Trophoblast cell (in vitro differentiated cells and primary cell): ENCODE data around the gene PFDN1.

Source experiments
- DNase-seq, 2 donors: peaks; one replicate each; pipeline ENCODE4 v3.0.0-alpha.2; 2016
- H2AFZ ChIP-seq: 2 replicates; pipeline ENCODE4 v1.6.1; 2013; ENCODE audit warnings: low read length, moderate library complexity, mild to moderate bottlenecking; ENCODE audit not compliant: insufficient read depth, poor library complexity
- H2AK5ac ChIP-seq: 2 replicates; pipeline ENCODE4 v1.6.1; 2013; ENCODE audit warnings: mild to moderate bottlenecking, low read length
- H2BK120ac ChIP-seq: 2 replicates; pipeline ENCODE4 v1.6.1; 2013; ENCODE audit warnings: low read length, mild to moderate bottlenecking, moderate library complexity; ENCODE audit not compliant: insufficient read depth, poor library complexity
- H2BK12ac ChIP-seq: 2 replicates; pipeline ENCODE4 v1.6.1; 2013; ENCODE audit warnings: mild to moderate bottlenecking, low read length, moderate library complexity
- H2BK5ac ChIP-seq: 2 replicates; pipeline ENCODE4 v1.6.1; 2013; ENCODE audit warnings: low read length, low read depth, moderate library complexity, mild to moderate bottlenecking; ENCODE audit not compliant: poor library complexity
- H3K14ac ChIP-seq: 2 replicates; pipeline ENCODE4 v1.6.1; 2013; ENCODE audit warnings: mild to moderate bottlenecking, low read length
- H3K18ac ChIP-seq: 2 replicates; pipeline ENCODE4 v1.6.1; 2013; ENCODE audit warnings: mild to moderate bottlenecking, low read length
- H3K23ac ChIP-seq: 2 replicates; pipeline ENCODE4 v1.6.1; 2013; ENCODE audit warnings: low read length
- H3K27ac ChIP-seq: 2 replicates; pipeline ENCODE4 v1.5.1; 2013; ENCODE audit warnings: low read depth, mild to moderate bottlenecking, inconsistent platforms, low read length, moderate library complexity
- H3K27me3 ChIP-seq: 2 replicates; pipeline ENCODE4 v1.6.1; 2013; ENCODE audit warnings: inconsistent platforms, mild to moderate bottlenecking, low read length, moderate library complexity; ENCODE audit not compliant: insufficient read depth
- H3K36me3 ChIP-seq, 2 experiments: 1 replicate in 1 of 2; 2 replicates in 1 of 2; pipeline ENCODE4 v1.6.1; 2013; ENCODE audit warnings: low read length in 2 of 2, mild to moderate bottlenecking in 2 of 2, moderate library complexity in 1 of 2; ENCODE audit not compliant: insufficient read depth in 2 of 2, control insufficient read depth in 1 of 2
- H3K4ac ChIP-seq: 2 replicates; pipeline ENCODE4 v1.6.1; 2013; ENCODE audit warnings: low read depth, mild to moderate bottlenecking, low read length, moderate library complexity
- H3K4me1 ChIP-seq, 2 experiments: 1 replicate in 1 of 2; 2 replicates in 1 of 2; pipeline ENCODE4 v1.6.1; 2013; ENCODE audit warnings: low read length in 2 of 2, mild to moderate bottlenecking in 2 of 2, moderate library complexity in 1 of 2; ENCODE audit not compliant: insufficient read depth in 2 of 2, control insufficient read depth in 1 of 2
- H3K4me2 ChIP-seq: 2 replicates; pipeline ENCODE4 v1.6.1; 2013; ENCODE audit warnings: inconsistent platforms, mild to moderate bottlenecking, low read length, moderate library complexity
- H3K4me3 ChIP-seq: 2 replicates; pipeline ENCODE4 v1.5.1; 2013; ENCODE audit warnings: mild to moderate bottlenecking, low read depth, low read length, inconsistent platforms
- H3K79me1 ChIP-seq: one replicate; pipeline ENCODE4 v1.6.1; 2013; ENCODE audit warnings: low read length
- H3K79me2 ChIP-seq: 2 replicates; pipeline ENCODE4 v1.6.1; 2013; ENCODE audit warnings: low read length, mild to moderate bottlenecking; ENCODE audit not compliant: control insufficient read depth, insufficient read depth, poor library complexity
- H3K9ac ChIP-seq: 2 replicates; pipeline ENCODE4 v1.6.1; 2013; ENCODE audit warnings: mild to moderate bottlenecking, low read length
- H3K9me3 ChIP-seq: 2 replicates; pipeline ENCODE4 v1.6.1; 2013; ENCODE audit warnings: low read depth, mild to moderate bottlenecking, control low read depth, inconsistent platforms, low read length; ENCODE audit not compliant: insufficient read depth
- H4K12ac ChIP-seq: 2 replicates; pipeline ENCODE4 v1.6.1; 2013; ENCODE audit warnings: low read depth, mild to moderate bottlenecking, low read length, moderate library complexity
- H4K8ac ChIP-seq: 2 replicates; pipeline ENCODE4 v1.6.1; 2013; ENCODE audit warnings: low read depth, mild to moderate bottlenecking, low read length, moderate library complexity
- H4K91ac ChIP-seq: one replicate; pipeline ENCODE4 v1.6.1; 2013; ENCODE audit warnings: low read depth, mild to moderate bottlenecking, low read length, moderate library complexity
- WGBS: extraction: QIAGEN DNeasy Blood & Tissue Kit; methylation state at CpG from one replicate; pipeline ENCODE4 v1.1.7; 2013; ENCODE audit warnings: missing lambda C conversion rate; ENCODE audit not compliant: insufficient read length, insufficient coverage; ENCODE audit errors: extremely low coverage; 5-methylcytosine and 5-hydroxymethylcytosine counted together

Gene PFDN1

GRCh38 chr5:140347360-140347759 is 44.5 kb upstream of the PFDN1 start:
- H2AFZ ChIP-seq, result no peak overlapping the region
- H3K79me2 ChIP-seq, result peaks cover 6% of the 10 kb centered on the region
- no peak overlapping the region for H3K23ac ChIP-seq
- H2BK5ac ChIP-seq, result no peak overlapping the region
- H3K14ac ChIP-seq, result no peak overlapping the region
- peaks cover 0 to 2% of the 10 kb centered on the region in 2 experiments for H3K36me3 ChIP-seq
- peaks cover 6 to 16% of the 10 kb centered on the region in 2 experiments for H3K4me1 ChIP-seq
- H3K27ac ChIP-seq, result no peak overlapping the region
- no peak overlapping the region for H2BK120ac ChIP-seq
- H3K4ac ChIP-seq, result no peak overlapping the region
- no peak overlapping the region for H4K8ac ChIP-seq
- H3K79me1 ChIP-seq, result peaks cover 5% of the 10 kb centered on the region
- no CpG with 5 or more reads among the region's 2 CpGs for WGBS
- H3K9ac ChIP-seq, result no peak overlapping the region
- DNase-seq, result no peak
- no peak overlapping the region for H4K12ac ChIP-seq
- H2AK5ac ChIP-seq, result no peak overlapping the region
- H3K9me3 ChIP-seq, result no peaks in the 10 kb centered on the region
- no peak overlapping the region for H3K4me3 ChIP-seq
- no peak overlapping the region for H4K91ac ChIP-seq
- H3K18ac ChIP-seq, result no peak overlapping the region
- no peak overlapping the region for H2BK12ac ChIP-seq
- H3K4me2 ChIP-seq, result peak overlapping the region; percentile 4
- no peaks in the 10 kb centered on the region for H3K27me3 ChIP-seq

DNA sequence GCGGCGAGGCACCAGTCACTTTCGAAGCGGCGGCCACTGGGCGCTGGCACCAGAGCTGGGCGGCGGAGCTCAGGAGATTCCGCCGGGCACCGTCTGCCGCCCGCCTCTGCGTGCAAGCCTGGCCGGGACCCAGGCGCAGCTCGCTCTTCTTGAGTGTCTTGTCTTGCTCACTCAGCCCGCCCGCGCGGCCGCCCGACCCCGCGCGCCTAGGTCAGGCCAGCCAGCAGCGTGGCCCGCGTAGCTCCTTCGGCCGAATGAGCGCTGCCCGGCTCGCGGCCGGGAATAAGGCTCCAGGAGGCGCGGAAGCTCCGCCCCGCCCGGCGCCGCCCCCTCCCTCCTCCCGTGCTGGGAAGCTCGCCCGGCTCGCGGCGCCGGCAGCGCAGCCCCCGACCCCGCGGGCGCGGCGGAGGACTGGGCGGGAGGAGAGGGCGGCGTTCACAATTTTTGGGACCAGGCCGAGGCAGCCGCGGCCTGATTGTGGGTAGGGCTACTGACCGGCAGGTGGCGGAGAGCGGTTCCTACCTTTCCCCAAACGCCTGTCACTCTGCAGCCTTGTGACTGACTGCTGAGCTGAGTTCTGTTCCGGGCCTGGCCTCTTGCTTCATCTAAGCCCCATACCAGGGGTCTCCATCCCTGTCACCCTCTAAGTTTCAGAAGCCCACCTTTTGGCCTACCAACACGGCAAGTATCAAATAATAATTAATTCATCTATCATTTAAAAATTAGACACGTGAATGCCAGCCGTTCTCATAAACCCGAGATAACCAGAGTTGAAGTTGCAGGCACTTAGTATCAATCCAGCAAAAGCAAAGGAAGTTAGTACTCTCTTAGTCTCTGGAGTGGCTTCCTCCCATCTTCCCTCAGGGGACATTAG is 43.7 kb upstream of the PFDN1 start, which contains the start of gene HBEGF:
Gene HBEGF (minus strand): TSS at position 256 of the 874 bp plus-strand sequence. CDS start 275 bp downstream, outside the sequence.
- Histone ChIP-seq H3K79me1 (peaks cover 5% of the 10 kb centered on the region), H4K8ac (peak within 1 kb of the TSS; percentile 62), H3K4ac (peak within 1 kb of the TSS; percentile 10), H3K4me1 (peaks cover 6 to 16% of the 10 kb centered on the region in 2 experiments), H3K4me3 (peak within 1 kb of the TSS; percentile 76), H3K79me2 (peaks cover 6% of the 10 kb centered on the region), H4K12ac (no peak within 1 kb of the TSS), H3K27ac (peak within 1 kb of the TSS; percentile 14), H3K9ac (peak within 1 kb of the TSS; percentile 60), H3K18ac (peak within 1 kb of the TSS; percentile 37), H3K9me3 (no peaks in the 10 kb centered on the region), H2AK5ac (no peak within 1 kb of the TSS), H2AFZ (peak within 1 kb of the TSS; percentile 64), H2BK12ac (peak within 1 kb of the TSS; percentile 27), H4K91ac (no peak within 1 kb of the TSS), H3K4me2 (peak within 1 kb of the TSS; percentile 91), H3K27me3 (no peaks in the 10 kb centered on the region), H2BK120ac (no peak within 1 kb of the TSS), H2BK5ac (no peak within 1 kb of the TSS), H3K14ac (peak within 1 kb of the TSS; percentile 65), H3K36me3 (peaks cover 4 to 8% of the 10 kb centered on the region in 2 experiments), H3K23ac (no peak within 1 kb of the TSS)
- WGBS, result no CpG with 5 or more reads among the region's 72 CpGs
- peak; percentile 76 to 87 for DNase-seq

- Histone ChIP-seq H2BK5ac (no peak overlapping the region), H3K14ac (peak overlapping the region; percentile 65), H3K36me3 (peaks cover 6 to 11% of the 10 kb centered on the region in 2 experiments), H2BK12ac (peak overlapping the region; percentile 27), H4K8ac (peak overlapping the region; percentile 62), H4K91ac (no peak overlapping the region), H2BK120ac (no peak overlapping the region), H3K27me3 (no peaks in the 10 kb centered on the region), H3K18ac (peak overlapping the region; percentile 37), H3K79me1 (peaks cover 5% of the 10 kb centered on the region), H3K4me2 (peak overlapping the region; percentile 91), H3K4me3 (peak overlapping the region; percentile 76), H3K4me1 (peaks cover 6 to 16% of the 10 kb centered on the region in 2 experiments), H2AFZ (peak overlapping the region; percentile 15), H4K12ac (no peak overlapping the region), H3K27ac (peak overlapping the region; percentile 14), H3K79me2 (peaks cover 6% of the 10 kb centered on the region), H2AK5ac (no peak overlapping the region), H3K9ac (peak overlapping the region; percentile 60), H3K4ac (peak overlapping the region; percentile 10), H3K23ac (no peak overlapping the region), H3K9me3 (no peaks in the 10 kb centered on the region)
- DNase-seq, result peak; percentile 27 to 54
- no CpG with 5 or more reads among the region's 35 CpGs for WGBS
These were observed 43.0 kb upstream of the PFDN1 start for GRCh38 chr5:140345919-140346347.

DNA sequence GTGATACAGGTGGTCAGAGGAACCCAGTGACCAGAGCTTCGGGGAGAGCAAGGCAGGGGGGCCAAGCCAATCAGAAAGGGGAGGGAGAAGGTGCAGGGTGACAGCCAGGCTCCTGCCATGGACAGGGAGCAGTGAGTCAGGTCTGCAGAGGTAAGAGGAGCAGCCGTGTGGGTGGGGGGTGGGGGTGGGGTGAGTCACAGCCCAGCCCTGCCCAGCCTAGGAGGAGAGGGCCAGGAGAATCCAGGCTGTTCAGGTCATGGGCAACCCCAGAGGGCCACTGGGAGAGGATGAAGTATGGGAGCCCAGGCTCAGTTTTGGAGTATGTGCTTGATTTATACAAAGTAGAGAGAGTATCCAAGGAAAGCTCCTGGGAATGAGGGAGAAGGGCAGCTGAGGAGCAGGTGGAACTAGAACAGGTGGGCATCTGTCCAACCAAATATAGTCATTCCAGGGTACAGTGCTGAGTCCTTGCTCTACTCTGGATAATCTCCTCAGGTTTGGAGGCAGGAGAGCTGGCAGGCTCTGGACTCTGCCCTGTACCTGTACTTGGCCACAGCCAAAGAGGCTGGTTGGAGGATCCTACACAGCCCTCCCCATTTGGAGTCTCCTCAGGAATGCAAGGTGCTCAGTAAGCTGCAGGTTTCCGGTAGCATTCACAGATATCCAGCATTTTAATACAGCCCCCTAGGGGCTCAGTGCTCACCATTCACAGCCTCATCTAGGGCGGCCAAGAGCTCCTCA is 42.0 kb upstream of the PFDN1 start:
- Histone ChIP-seq H4K12ac (no peak overlapping the region), H3K27me3 (no peaks in the 10 kb centered on the region), H4K91ac (no peak overlapping the region), H3K14ac (no peak overlapping the region), H2AK5ac (no peak overlapping the region), H3K79me2 (peaks cover 6% of the 10 kb centered on the region), H3K36me3 (peaks cover 6 to 11% of the 10 kb centered on the region in 2 experiments), H2BK5ac (no peak overlapping the region), H3K4me3 (no peak overlapping the region), H3K4me1 (peaks cover 6 to 16% of the 10 kb centered on the region in 2 experiments), H2BK120ac (no peak overlapping the region), H2BK12ac (no peak overlapping the region), H2AFZ (no peak overlapping the region), H3K18ac (no peak overlapping the region), H3K27ac (no peak overlapping the region), H3K4me2 (peak overlapping the region; percentile 91), H3K79me1 (peaks cover 5% of the 10 kb centered on the region), H3K9ac (no peak overlapping the region), H3K23ac (no peak overlapping the region), H3K9me3 (no peaks in the 10 kb centered on the region), H4K8ac (no peak overlapping the region), H3K4ac (no peak overlapping the region)
- no CpG with 5 or more reads among the region's 4 CpGs for WGBS
- DNase-seq, result peak; percentile 13 to 15
